GM18526 (cell line): Measurements from ENCODE around the gene KRT73.

Experiments
- POLR2A ChIP-seq: IDR thresholded peaks from 3 replicates; pipeline ENCODE4 v1.6.1; 2011; ENCODE audit not compliant: insufficient read length; ENCODE audit errors: extremely low read depth

KRT73 gene

DNA sequence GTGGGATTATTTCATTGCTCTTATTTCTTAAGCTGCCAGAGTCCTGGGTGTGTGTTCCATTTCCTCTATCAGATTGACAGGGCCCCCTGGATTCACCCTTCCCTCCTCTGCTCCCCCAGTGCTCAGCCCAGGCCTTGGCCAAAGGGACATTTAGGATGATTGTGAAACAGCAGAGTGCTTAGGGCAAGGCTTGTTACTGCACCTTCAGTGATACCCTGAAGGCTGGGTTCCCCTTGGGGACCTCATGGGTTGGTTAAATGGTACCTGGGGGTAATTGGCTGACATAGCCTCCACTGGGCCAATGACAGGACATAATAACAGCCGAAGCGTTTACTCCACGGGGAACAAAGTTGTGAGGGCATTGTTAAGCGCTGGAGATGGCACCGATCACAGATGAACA, 15.8 kb downstream of the KRT73 start:
- TF ChIP-seq POLR2A = no peak

- TF ChIP-seq POLR2A = no peak
Measured at GRCh38 chr12:52601671-52602070, 16.7 kb downstream of the KRT73 start.

- TF ChIP-seq POLR2A = no peak
Measured at GRCh38 chr12:52600941-52601481, 17.3 kb downstream of the KRT73 start, which contains the start of gene KRT72. KRT72 (minus strand) TSS chr12:52601463; CDS start chr12:52601452, 11 bp downstream.

GRCh38 chr12:52600475-52600874, 17.9 kb downstream of the KRT73 start:
- no peak for TF ChIP-seq POLR2A

DNA sequence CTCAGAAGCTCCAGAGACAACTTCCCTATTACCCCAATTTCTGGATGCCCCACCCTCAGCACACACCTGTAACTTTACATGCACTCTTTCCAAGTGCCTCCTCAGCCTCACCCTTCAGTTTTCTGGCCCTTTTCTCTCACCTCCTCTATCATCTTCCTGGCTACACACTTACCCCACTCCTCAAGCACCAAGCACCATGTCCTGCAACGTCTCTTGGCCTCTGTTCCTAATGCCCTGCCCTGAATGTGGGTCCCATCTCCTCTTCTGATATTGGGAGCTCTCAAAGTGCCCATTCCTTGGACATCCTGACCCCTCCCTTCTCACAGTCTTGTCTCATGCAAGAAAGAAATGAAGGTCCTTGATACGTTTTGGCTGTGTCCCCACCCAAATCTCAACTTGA, 18.3 kb downstream of the KRT73 start:
- TF ChIP-seq POLR2A = no peak

GRCh38 chr12:52598966-52599365, 19.4 kb downstream of the KRT73 start:
- no peak for TF ChIP-seq POLR2A

- no peak for TF ChIP-seq POLR2A
Measured at GRCh38 chr12:52591521-52591920, 26.8 kb downstream of the KRT73 start.

GRCh38 chr12:52590021-52590420, 28.3 kb downstream of the KRT73 start:
- no peak for TF ChIP-seq POLR2A

GRCh38 chr12:52587563-52587962, 30.8 kb downstream of the KRT73 start:
- no peak for TF ChIP-seq POLR2A

GRCh38 chr12:52585946-52586345, 32.4 kb downstream of the KRT73 start:
- TF ChIP-seq POLR2A = no peak

DNA sequence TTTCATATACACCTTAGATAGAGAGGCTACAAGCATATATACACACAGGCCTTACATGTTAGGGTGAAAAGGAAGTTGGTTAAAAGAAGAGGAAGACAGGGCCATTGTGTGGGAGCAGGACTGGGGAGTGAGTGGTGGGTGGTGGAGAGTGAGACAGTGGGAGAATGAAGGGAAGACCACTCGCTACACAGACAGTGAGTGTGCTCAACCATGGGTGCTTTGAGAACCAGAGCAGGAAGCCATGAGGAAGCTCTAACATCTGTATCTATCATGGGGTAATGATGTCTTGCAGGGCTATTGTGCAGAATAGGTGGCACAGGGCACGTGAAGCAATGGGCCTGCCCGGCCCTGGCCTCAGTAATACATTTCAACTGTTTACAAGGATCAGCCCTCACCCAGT, 33.3 kb downstream of the KRT73 start:
- TF ChIP-seq POLR2A = no peak

- no peak for TF ChIP-seq POLR2A
Measured at GRCh38 chr12:52584156-52584682, 34.1 kb downstream of the KRT73 start.

DNA sequence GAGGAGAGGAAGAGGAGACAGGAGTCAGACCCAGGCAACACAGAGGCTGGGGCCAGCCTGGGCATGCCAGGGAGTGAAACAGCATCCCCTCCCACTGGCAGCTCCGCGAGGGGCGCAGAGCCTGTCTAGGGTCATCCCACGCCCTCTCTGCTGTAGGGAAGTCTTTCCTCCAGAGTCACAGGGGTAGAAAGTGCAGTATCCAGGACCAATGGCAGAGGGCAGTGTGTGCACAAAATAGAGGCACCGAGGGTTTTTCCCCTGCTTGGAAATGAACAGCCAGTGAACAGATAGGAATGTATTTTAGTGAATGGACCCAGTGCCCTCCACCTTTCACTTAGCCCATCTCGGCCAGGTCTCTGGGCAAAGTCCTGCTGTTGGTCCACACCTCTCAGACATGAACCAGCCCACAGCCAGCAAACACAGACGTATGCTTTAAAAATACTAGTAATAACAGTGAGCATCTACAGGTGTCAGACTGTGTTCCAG, 35.3 kb downstream of the KRT73 start:
- no peak for TF ChIP-seq POLR2A

DNA sequence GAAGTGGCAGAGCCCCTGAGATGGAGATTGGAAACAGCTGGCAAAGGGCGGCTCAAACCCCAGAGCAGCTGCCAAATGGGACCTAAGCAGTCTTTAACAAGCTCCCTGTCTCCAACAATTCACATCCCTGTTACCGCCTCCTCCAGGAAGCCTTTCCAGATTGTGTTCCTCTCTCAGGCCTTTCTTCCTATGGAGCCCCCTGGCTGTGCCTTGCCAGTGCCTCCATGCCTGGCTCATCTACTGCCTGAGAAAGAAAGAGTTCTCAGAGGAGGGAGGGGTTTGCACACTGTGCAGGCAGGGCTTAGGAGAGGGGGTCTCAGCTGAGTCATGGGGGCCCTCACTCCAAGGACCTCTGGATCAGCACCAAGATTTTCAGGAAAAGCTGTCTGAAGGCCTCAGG, 35.9 kb downstream of the KRT73 start:
- TF ChIP-seq POLR2A = no peak

- TF ChIP-seq POLR2A = no peak
Measured at GRCh38 chr12:52581481-52581880, 36.9 kb downstream of the KRT73 start.

GRCh38 chr12:52581066-52581465, 37.3 kb downstream of the KRT73 start:
- no peak for TF ChIP-seq POLR2A

GRCh38 chr12:52580496-52580895, 37.9 kb downstream of the KRT73 start:
- TF ChIP-seq POLR2A = no peak

GRCh38 chr12:52579468-52580465, 38.6 kb downstream of the KRT73 start:
- no peak for TF ChIP-seq POLR2A
